Skeletal muscle satellite cell (primary cell): ENCODE results near the gene RNF212B.
"Not testable (repeated sequence)": the region's sequence is repeated elsewhere in the genome, so short reads cannot be mapped to it uniquely, and the experiment has no call there.

Experiments used
- H3K27me3 ChIP-seq: 2 replicates; pipeline ENCODE4 v1.7.0; 2013; ENCODE audit warnings: low read length; ENCODE audit not compliant: control insufficient read depth, insufficient read depth
- H3K36me3 ChIP-seq: 2 replicates; pipeline ENCODE4 v1.7.0; 2013; ENCODE audit warnings: mild to moderate bottlenecking, control low read depth, low read length; ENCODE audit not compliant: insufficient read depth
- H3K4me1 ChIP-seq: 2 replicates; pipeline ENCODE4 v1.7.0; 2013; ENCODE audit warnings: low read length; ENCODE audit not compliant: control insufficient read depth, insufficient read depth
- H3K4me2 ChIP-seq: 2 replicates; pipeline ENCODE4 v1.7.0; 2013; ENCODE audit warnings: mild to moderate bottlenecking, low read length
- H3K4me3 ChIP-seq: 2 replicates; pipeline ENCODE4 v1.7.0; 2013; ENCODE audit warnings: low read length
- H3K9ac ChIP-seq: 2 replicates; pipeline ENCODE4 v1.7.0; 2013; ENCODE audit warnings: mild to moderate bottlenecking, low read depth, low read length, moderate library complexity
- H3K9me3 ChIP-seq: replicated peaks from 2 replicates; pipeline ENCODE4 v1.7.0; 2013; ENCODE audit warnings: mild to moderate bottlenecking, control low read depth, low read length

RNF212B gene

DNA sequence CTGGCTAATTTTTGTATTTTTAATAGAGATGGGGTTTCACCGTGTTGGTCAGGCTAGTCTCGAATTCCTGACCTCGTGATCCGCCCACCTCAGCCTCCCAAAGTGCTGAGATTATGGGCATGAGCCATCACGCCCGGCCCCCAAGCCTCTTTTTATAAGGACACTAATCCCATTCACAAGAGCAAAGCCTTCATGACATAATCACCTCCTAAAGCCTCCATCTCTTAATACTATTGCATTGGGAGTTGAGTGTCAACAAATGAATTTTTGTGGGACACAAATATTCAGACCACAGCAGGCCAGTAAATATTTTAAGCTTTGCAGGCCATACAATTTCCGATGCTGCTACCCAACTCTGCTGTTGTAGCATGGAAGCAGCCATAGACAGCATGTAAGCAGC lies 10.9 kb downstream of the RNF212B start:
- no peaks in the 10 kb centered on the region for H3K4me1 ChIP-seq

DNA sequence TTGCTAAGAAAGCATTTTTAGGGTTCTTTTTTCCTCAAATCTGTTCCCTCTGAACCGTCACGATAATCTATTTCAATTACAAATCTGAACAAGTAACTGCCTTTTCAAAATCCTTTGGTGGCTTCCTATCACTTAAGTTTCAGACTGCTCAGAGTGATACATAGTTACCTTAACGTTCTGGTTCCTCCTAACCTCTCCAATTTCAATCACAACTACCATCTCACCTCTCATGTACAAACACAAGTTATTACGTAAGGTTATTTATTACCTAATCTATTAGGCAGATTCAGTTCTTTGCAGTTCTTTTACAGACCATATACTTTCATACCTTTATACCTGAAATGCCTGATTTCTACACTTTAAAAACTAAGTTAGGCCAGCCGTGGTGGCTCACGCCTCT lies 12.1 kb downstream of the RNF212B start:
- H3K27me3 ChIP-seq, result peaks cover 43% of the 10 kb centered on the region
- H3K36me3 ChIP-seq, result no peaks in the 10 kb centered on the region
- H3K4me3 ChIP-seq, result no peak overlapping the region
- no peaks in the 10 kb centered on the region for H3K9me3 ChIP-seq
- no peak overlapping the region for H3K9ac ChIP-seq
- no peaks in the 10 kb centered on the region for H3K4me1 ChIP-seq
- H3K4me2 ChIP-seq, result no peak overlapping the region

More for the DNA sequence above, 10.9 kb downstream of the RNF212B start:
- H3K27me3 ChIP-seq, result peaks cover 37% of the 10 kb centered on the region
- no peaks in the 10 kb centered on the region for H3K36me3 ChIP-seq
- H3K4me3 ChIP-seq, result no peak overlapping the region
- H3K9me3 ChIP-seq, result no peaks in the 10 kb centered on the region
- H3K4me2 ChIP-seq, result no peak overlapping the region
- no peak overlapping the region for H3K9ac ChIP-seq

DNA sequence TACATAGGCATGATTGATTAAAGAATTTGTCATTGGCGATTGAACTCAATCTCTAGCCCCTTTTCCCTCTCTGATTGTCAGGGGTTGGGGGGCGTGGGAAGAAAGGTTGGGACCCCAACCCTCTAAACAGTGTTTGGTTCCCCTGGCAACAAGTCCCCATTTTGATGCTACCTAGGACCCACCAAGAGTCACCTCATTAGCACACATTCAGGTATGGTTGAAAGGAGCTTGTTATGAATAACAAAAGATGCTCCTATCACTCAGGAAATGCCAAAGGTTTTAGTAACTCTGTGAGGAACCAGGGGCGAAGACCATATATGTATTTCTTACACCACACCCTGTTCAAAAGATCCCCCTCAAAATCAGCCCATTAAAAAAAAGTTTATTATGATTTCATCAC lies 14.3 kb downstream of the RNF212B start:
- peaks cover 45% of the 10 kb centered on the region for H3K27me3 ChIP-seq
- no peak overlapping the region for H3K9ac ChIP-seq
- no peaks in the 10 kb centered on the region for H3K9me3 ChIP-seq
- H3K36me3 ChIP-seq, result no peaks in the 10 kb centered on the region
- no peak overlapping the region for H3K4me2 ChIP-seq
- H3K4me1 ChIP-seq, result no peaks in the 10 kb centered on the region
- no peak overlapping the region for H3K4me3 ChIP-seq

DNA sequence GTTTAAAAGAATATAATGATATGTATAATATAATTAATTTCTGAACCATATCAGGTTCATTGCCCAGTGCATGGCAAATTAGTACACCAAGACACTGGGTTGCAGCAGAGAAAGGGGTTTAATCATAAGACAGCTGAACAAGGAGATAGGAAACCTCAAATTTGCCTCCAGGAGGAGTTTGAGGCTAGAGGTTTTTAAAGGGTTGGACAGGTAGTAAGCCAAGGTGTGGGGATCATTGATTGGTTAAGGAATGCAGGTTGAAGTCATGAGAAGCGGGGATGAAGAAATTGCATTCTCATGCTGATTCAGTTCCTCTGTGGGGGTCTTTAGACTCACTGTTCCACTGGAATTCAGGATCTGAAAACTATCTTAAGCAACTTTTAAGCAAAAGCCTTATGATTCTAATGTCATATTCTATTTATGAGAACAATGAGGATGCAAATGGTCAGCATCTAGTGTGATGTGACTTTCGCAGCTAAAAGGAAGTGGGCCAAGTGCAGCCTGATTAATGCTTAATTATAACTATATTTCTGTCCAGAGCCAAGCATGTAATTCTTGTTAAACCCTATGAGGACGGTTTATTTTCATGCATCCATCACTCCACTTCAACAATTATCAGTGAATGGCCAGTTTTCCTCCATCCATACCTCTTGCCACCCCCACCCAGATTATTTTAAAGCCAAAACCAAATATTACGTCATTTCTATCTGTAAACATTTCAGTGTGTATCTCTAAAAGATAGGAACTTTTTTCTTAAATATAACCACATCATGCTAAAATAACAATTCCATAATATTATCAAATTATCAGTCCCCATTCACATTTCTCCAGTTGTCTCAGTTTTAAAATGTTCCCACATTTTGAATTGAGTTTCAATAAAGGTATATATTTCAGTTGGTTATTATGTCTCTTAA lies 14.9 kb downstream of the RNF212B start:
- Histone ChIP-seq H3K4me1 (no peaks in the 10 kb centered on the region), H3K9ac (no peak overlapping the region), H3K4me3 (no peak overlapping the region)

DNA sequence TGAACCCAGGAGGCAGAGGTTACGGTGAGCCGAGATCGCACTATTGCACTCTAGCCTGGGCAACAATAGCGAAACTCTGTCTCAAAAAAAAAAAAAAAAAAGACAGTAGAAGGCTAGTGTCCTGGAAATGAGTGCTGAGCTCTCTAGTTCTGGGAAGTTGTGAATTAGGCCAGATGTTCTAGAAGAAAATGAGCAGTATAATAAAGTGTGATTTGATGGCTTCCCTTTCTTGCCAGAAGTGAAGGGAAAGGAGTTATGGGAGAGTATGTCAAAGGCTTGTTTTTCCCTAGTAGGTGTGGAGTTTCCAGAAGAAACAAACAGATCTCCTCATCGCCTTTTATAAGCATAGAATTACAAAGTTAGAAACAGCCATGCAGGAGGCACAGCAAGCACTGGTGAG lies 20.5 kb downstream of the RNF212B start:
- no peaks in the 10 kb centered on the region for H3K36me3 ChIP-seq
- peaks cover 53% of the 10 kb centered on the region for H3K27me3 ChIP-seq
- no peak overlapping the region for H3K4me3 ChIP-seq
- H3K4me1 ChIP-seq, result no peaks in the 10 kb centered on the region
- H3K9me3 ChIP-seq, result no peaks in the 10 kb centered on the region
- H3K9ac ChIP-seq, result no peak overlapping the region
- H3K4me2 ChIP-seq, result no peak overlapping the region

More for the DNA sequence above, 14.9 kb downstream of the RNF212B start:
- Histone ChIP-seq H3K36me3 (no peaks in the 10 kb centered on the region), H3K4me2 (no peak overlapping the region), H3K27me3 (peaks cover 42% of the 10 kb centered on the region), H3K9me3 (no peaks in the 10 kb centered on the region)

DNA sequence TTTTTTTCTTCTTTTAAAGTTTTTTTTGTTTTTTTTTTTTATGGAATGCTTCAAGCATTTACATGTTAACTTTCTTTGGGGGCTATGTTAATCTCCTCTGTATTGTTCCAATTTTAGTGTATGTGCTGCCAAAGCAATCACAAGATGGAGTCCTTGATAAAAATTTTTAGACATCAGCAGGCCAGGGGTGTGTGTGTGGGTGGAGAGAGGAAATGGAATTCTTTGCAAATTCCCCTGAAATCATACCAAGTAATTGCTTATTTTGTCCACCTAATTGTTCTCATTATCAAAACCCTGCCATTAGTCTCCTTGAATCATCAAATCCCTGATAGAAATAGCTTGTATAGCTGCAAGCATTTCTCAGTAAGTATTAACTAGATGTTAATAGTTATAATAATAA lies 21.7 kb downstream of the RNF212B start:
- peaks cover 58% of the 10 kb centered on the region for H3K27me3 ChIP-seq
- H3K9me3 ChIP-seq, result no peaks in the 10 kb centered on the region
- H3K36me3 ChIP-seq, result no peaks in the 10 kb centered on the region
- H3K9ac ChIP-seq, result no peak overlapping the region
- H3K4me1 ChIP-seq, result no peaks in the 10 kb centered on the region
- no peak overlapping the region for H3K4me3 ChIP-seq
- H3K4me2 ChIP-seq, result no peak overlapping the region

DNA sequence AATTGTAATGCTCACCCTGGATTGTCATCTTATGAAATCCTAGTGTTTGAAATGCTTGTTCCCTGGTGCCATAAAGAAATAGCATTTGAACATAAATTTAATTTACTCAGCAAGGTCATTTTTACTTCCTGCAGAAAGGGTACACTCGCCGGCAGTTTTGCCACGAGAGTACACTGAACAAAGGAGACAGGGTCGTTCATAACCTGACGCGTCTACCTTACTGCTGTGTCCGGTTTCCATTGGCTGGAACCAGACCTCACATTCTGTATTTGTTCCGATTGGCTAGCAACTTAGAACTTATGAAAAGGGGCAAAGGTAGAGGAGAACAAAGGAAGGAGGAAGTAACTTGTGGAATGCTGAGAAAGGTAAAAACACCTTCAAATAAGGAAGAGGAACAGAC lies 23.1 kb downstream of the RNF212B start:
- H3K4me3 ChIP-seq, H3K9ac ChIP-seq, H3K4me1 ChIP-seq, H3K9me3 ChIP-seq, H3K36me3 ChIP-seq, H3K4me2 ChIP-seq: not testable (repeated sequence)
- peaks cover 48% of the 10 kb centered on the region for H3K27me3 ChIP-seq

DNA sequence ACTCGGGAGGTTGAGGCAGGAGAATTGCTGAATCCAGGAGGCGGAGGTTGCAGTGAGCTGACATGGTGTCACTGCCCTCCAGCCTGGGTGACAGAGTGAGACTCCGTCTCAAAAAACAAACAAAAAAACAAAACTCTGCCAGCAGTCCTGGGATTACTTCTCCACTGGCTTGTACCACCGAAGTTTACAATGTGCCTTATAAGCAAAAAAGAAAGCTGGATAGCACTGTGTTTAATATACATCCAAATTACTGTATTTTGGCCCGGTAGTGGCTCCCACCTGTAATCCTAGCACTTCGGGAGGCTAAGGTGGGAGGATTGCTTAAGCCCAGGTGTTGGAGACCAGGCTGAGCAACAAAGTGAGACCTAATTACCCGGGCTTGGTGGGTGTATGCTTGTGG lies 31.5 kb downstream of the RNF212B start:
- H3K9ac ChIP-seq, result no peak overlapping the region
- peaks cover 3% of the 10 kb centered on the region for H3K27me3 ChIP-seq
- H3K4me3 ChIP-seq, result no peak overlapping the region
- H3K9me3 ChIP-seq, result no peaks in the 10 kb centered on the region
- no peaks in the 10 kb centered on the region for H3K4me1 ChIP-seq
- no peak overlapping the region for H3K4me2 ChIP-seq
- H3K36me3 ChIP-seq, result no peaks in the 10 kb centered on the region

DNA sequence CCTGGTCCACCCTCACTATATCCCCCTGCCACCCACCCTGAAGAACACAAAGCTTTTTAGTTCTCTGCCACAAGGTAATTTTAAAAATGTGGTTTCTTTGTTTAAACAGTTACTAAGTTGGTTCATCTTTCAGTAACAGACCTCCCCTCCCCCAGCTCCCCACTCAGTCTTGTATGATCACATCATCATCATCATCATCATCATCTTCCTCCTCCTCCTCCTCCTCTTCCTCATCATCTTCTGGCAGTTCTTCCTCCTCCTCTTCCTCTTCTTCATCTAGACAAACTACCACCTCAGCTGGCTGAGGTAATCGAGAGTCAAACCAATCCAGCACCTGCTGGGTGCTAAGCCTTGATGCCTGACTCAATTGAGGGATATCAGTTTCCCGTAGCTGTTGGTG lies 37.7 kb downstream of the RNF212B start:
- H3K27me3 ChIP-seq, result no peaks in the 10 kb centered on the region
- H3K9me3 ChIP-seq, result no peaks in the 10 kb centered on the region
- no peak overlapping the region for H3K9ac ChIP-seq
- no peak overlapping the region for H3K4me3 ChIP-seq
- no peaks in the 10 kb centered on the region for H3K4me1 ChIP-seq
- peaks cover 14% of the 10 kb centered on the region for H3K36me3 ChIP-seq
- no peak overlapping the region for H3K4me2 ChIP-seq

DNA sequence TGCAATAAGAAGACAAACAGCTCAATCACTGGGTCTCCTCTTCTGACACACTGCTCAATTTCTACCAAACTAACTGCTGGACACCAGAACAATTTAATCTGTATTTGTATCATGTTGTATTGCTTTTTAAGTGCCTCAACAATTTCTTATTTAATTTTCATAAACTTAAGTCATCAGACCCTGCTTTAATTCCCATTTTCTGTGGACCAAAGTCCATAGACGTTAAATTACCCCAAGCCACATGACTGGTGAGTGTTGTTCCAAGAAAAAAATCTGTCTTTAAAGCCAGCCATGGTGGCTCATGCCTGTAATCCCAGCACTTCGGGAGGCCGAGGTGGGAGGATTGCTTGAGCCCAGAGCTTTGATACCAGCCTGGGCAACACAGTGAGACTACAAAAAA lies 39.5 kb downstream of the RNF212B start:
- Histone ChIP-seq H3K9me3 (no peaks in the 10 kb centered on the region), H3K4me2 (no peak overlapping the region), H3K36me3 (peaks cover 14% of the 10 kb centered on the region), H3K9ac (no peak overlapping the region), H3K4me1 (no peaks in the 10 kb centered on the region), H3K4me3 (no peak overlapping the region), H3K27me3 (no peaks in the 10 kb centered on the region)

DNA sequence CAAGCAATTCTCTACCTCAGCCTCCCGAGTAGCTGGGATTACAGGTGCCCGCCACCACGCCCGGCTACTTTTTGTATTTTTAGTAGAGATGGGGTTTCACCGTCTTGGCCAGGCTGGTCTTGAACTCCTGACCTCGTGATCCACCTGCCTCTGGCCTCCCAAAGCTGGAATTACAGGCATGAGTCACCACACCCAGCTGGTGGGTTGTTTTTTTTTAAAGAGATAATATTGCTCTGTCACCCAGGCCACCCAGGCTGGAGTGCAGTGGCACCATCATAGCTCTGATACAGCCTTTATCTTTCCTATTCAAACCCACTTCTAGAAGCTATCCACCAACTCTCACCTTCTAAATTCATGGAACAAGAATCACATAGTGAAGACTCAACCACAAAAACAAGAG lies 40.2 kb downstream of the RNF212B start:
- not testable (repeated sequence) for H3K9ac ChIP-seq, H3K9me3 ChIP-seq, H3K4me2 ChIP-seq, H3K4me3 ChIP-seq, H3K27me3 ChIP-seq, H3K4me1 ChIP-seq
- peaks cover 14% of the 10 kb centered on the region for H3K36me3 ChIP-seq

DNA sequence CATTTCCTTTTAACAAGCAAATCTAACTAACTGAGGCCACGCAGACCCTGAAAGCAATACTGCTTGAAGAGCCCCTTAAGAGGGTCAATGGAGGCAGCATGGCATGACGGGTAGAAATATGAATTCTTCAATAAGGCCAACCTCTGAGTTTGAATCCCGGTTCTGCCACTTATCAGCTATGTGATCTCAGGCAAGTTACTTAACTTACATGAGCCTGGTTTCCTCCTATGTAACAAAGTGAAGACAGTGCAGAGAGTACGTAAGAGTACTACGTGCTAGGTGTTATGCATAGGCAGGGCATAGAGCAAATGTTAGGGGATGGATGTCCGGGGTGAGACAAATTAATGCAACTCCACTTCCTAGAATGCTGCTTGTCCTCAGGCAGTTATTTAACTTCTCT lies 43.5 kb downstream of the RNF212B start:
- no peak overlapping the region for H3K4me3 ChIP-seq
- H3K36me3 ChIP-seq, result peaks cover 5% of the 10 kb centered on the region
- H3K9ac ChIP-seq, result no peak overlapping the region
- H3K9me3 ChIP-seq, result no peaks in the 10 kb centered on the region
- no peak overlapping the region for H3K4me2 ChIP-seq
- no peaks in the 10 kb centered on the region for H3K27me3 ChIP-seq
- H3K4me1 ChIP-seq, result peaks cover 12% of the 10 kb centered on the region
